Body of pancreas (tissue), 4 donors: ENCODE measurements around the gene WIPF3.

Experiments
- CTCF ChIP-seq, 7 experiments: fragments of 450-650 bp in 4 of 7; fragments of 200-600 bp in 3 of 7; sonication (generic) in 3 of 7; IDR thresholded peaks; one replicate each; pipeline ENCODE4 v1.5.1; 2016 to 2019; ENCODE audit warnings: antibody characterized with exemption in 7 of 7
- POLR2A ChIP-seq, 3 donors: fragments of 450-650 bp; IDR thresholded peaks; one replicate each; pipeline ENCODE4 v1.6.1; 2016; ENCODE audit warnings: antibody characterized with exemption in 3 of 3, mild to moderate bottlenecking in 2 of 3

DNA sequence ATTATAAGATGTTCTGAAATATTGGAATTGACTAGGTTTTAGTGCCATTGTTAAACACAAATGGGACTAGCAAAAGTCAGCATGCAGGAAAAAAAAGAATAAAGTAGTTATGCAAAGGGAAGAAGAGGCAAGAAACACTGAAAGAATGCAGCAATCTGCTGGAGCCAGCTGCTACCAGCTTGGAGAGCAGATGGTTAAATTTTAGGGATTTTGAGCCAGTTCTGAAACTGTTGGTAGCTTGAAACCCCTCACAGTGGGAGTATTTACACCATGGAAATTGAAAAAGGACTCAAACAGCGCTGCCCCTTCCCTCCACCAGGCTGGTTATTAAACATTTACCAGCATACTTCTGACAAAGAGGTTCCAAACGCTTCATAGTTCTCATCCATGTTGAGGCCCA is 142.3 kb downstream of the WIPF3 start:
- no peak for TF ChIP-seq POLR2A (IDR thresholded peaks at IDR 0.05)
- TF ChIP-seq CTCF (IDR thresholded peaks at IDR 0.05): no peak
